HepG2 (cell line): Measurements from ENCODE around the gene DAAM1. TPM values are rescaled to one million over a fixed set of nuclear protein-coding genes. Genes with fewer than 3 reads are reported as not detected.

Source experiments
- ATAC-seq: fragments of 200-7000 bp; cut with Tn5 transposase; 3 replicates; pipeline ENCODE4 v1.9.1; 2020; ENCODE audit warnings: mild to moderate bottlenecking, moderate library complexity
- BruUV-seq: library from RNA; stranded (reverse); fragments of 400-500 nt; replicated peaks from 2 replicates; lab custom pipeline; 2021; lab: Mats Ljungman, UMichigan
- CTCF ChIA-PET: fragments of 300-600 bp; formaldehyde crosslinking; extraction: SDS; loops from one replicate; lab custom pipeline; 2021; ENCODE audit warnings: low total read pairs, inconsistent platforms, low intra/inter-chr PET ratio; lab: Yijun Ruan, JAX
- POLR2A ChIA-PET: fragments of 350-600 bp; sonication (Branson Sonifier 250); formaldehyde crosslinking; loops from one replicate; lab custom pipeline; 2020; ENCODE audit warnings: antibody characterized with exemption, inconsistent platforms; lab: Yijun Ruan, JAX
- DNase-seq: peaks from one replicate; pipeline ENCODE4 v3.0.0-alpha.2; 2015; ENCODE audit warnings: low spot score
- FAIRE-seq: peaks from 3 replicates; lab custom pipeline; 2011; peaks lifted over from hg19 to GRCh38; lab: Jason Lieb, UNC
- H2AFZ ChIP-seq: one replicate; pipeline ENCODE4 v1.6.1; 2011; ENCODE audit warnings: low read length, inconsistent platforms
- H3K27ac ChIP-seq: fragments of 300-600 bp; 3 replicates; pipeline ENCODE4 v1.8.0; 2011; ENCODE audit warnings: mixed run types, mild to moderate bottlenecking, mixed read lengths, low read length, inconsistent platforms; ENCODE audit not compliant: insufficient read depth; ENCODE audit errors: extremely low read length
- H3K27me3 ChIP-seq, 2 experiments: fragments of 200-600 bp in 1 of 2; 2 replicates in 1 of 2; 3 replicates in 1 of 2; pipeline versions ENCODE4 v1.6.0 to v1.8.0; 2011; ENCODE audit warnings: low read length in 2 of 2, mild to moderate bottlenecking in 2 of 2, moderate library complexity in 2 of 2, inconsistent platforms in 1 of 2; ENCODE audit not compliant: insufficient read depth in 2 of 2, control insufficient read depth in 1 of 2
- H3K36me3 ChIP-seq, 2 experiments: fragments of 200-600 bp in 1 of 2; replicated peaks in 1 of 2; 2 replicates in 1 of 2; 3 replicates in 1 of 2; pipeline versions ENCODE4 v1.5.1 to v1.8.0; 2011; ENCODE audit warnings: low read length in 2 of 2, inconsistent platforms in 1 of 2; ENCODE audit not compliant: insufficient read depth in 2 of 2, control insufficient read depth in 1 of 2
- H3K4me1 ChIP-seq: 2 replicates; pipeline ENCODE4 v1.5.1; 2012; ENCODE audit warnings: low read length, inconsistent platforms; ENCODE audit not compliant: insufficient read depth
- H3K4me2 ChIP-seq: 2 replicates; pipeline ENCODE4 v1.6.0; 2011; ENCODE audit warnings: low read depth, low read length, inconsistent platforms
- H3K4me3 ChIP-seq, 3 experiments: fragments of 200-600 bp in 1 of 3; sonication (generic), shearing (Covaris generic) in 1 of 3; replicated peaks in 1 of 3; 2 replicates each; pipeline ENCODE4 v1.5.1; 2011 to 2016; ENCODE audit warnings: low read length in 3 of 3, inconsistent platforms in 2 of 3, low read depth in 2 of 3, mild to moderate bottlenecking in 2 of 3, control low read depth in 1 of 3, mixed read lengths in 1 of 3; ENCODE audit not compliant: insufficient read depth in 1 of 3
- H3K79me2 ChIP-seq: one replicate; pipeline ENCODE4 v1.6.1; 2011; ENCODE audit warnings: low read length, inconsistent platforms; ENCODE audit not compliant: insufficient read depth
- H3K9ac ChIP-seq: 2 replicates; pipeline ENCODE4 v1.6.0; 2011; ENCODE audit warnings: mild to moderate bottlenecking, low read depth, low read length, inconsistent platforms; ENCODE audit not compliant: insufficient read depth
- H3K9me3 ChIP-seq: 2 replicates; pipeline ENCODE4 v1.5.1; 2012; ENCODE audit warnings: mild to moderate bottlenecking, low read length
- H4K20me1 ChIP-seq: 2 replicates; pipeline ENCODE4 v1.6.0; 2011; ENCODE audit warnings: inconsistent platforms, mild to moderate bottlenecking, low read length, moderate library complexity; ENCODE audit not compliant: insufficient read depth
- SMAD9 ChIP-seq: sonication (generic); formaldehyde crosslinking; IDR thresholded peaks from 2 replicates; pipeline ENCODE4 v1.5.1; 2020; ENCODE audit warnings: mild to moderate bottlenecking, missing genetic modification reagents
- ZBTB3 ChIP-seq: sonication (generic); formaldehyde crosslinking; IDR thresholded peaks from 2 replicates; pipeline ENCODE4 v1.4.0; 2020; ENCODE audit warnings: low read depth, mild to moderate bottlenecking, moderate library complexity, missing genetic modification reagents, borderline replicate concordance
- ZNF205 ChIP-seq: IDR thresholded peaks from 2 replicates; pipeline ENCODE4 v1.6.1; 2018; ENCODE audit warnings: missing biosample characterization, missing genetic modification reagents
- ZNF235 ChIP-seq: sonication (generic); formaldehyde crosslinking; IDR thresholded peaks from 2 replicates; pipeline ENCODE4 v1.8.1; 2023; ENCODE audit warnings: mild to moderate bottlenecking, missing genetic modification reagents, borderline replicate concordance
- ZNF598 ChIP-seq: sonication (generic); formaldehyde crosslinking; IDR thresholded peaks from 2 replicates; pipeline ENCODE4 v1.5.1; 2020; ENCODE audit warnings: mild to moderate bottlenecking, missing genetic modification reagents, borderline replicate concordance
- ZNF652 ChIP-seq: IDR thresholded peaks from 2 replicates; pipeline ENCODE4 v1.6.1; 2016; ENCODE audit warnings: low read depth, borderline replicate concordance
- WGBS: methylation state at CpG from one replicate; pipeline ENCODE4 v1.1.6; 2017; ENCODE audit warnings: low lambda C conversion rate; 5-methylcytosine and 5-hydroxymethylcytosine counted together
- in situ Hi-C: cut with HindIII; loops from 2 replicates; pipeline ENCODE4 v1.10.0; 2017; ENCODE audit warnings: low pct_unique_long_range_greater_than_20kb; ENCODE audit not compliant: extremely low pct_ligation_motif_present
- intact Hi-C: fragments of 100-400 bp; cut with micrococcal nuclease; formaldehyde crosslinking; loops from one replicate; pipeline ENCODE4 v1.10.0; 2022; ENCODE audit not compliant: unreplicated experiment
- polyA plus RNA-seq, 8 experiments: library from polyadenylated mRNA; depleted of rRNA in 3 of 8; stranded (reverse) in 7 of 8; unstranded in 1 of 8; fragments of >200 nt; fragmentation: Illumina TruSeq in 4 of 8; extraction: Trizol in 4 of 8; gene quantifications; 2 replicates each; pipeline versions ENCODE4 v1.2.1 to v1.2.3, GENCODE V29; 2011 to 2016; ENCODE audit warnings: low read depth in 4 of 8, missing spikeins in 1 of 8, mixed read lengths in 1 of 8; ENCODE audit not compliant: insufficient read depth in 1 of 8
- total RNA-seq, 5 experiments: library from RNA; depleted of rRNA; stranded (reverse); fragments of >200 nt; fragmentation: Illumina TruSeq; extraction: Trizol; gene quantifications; 2 replicates each; pipeline ENCODE4 v1.2.3, GENCODE V29; 2016; ENCODE audit warnings: low read depth in 1 of 5
- TF ChIP-seq, protein P1 (sequence below): sonication (generic); formaldehyde crosslinking; IDR thresholded peaks from 2 replicates; pipeline ENCODE4 v1.9.0; 2022; ENCODE audit warnings: missing genetic modification reagents, mild to moderate bottlenecking, borderline replicate concordance

Gene DAAM1
- total and polyA plus RNA-seq, 2 of the 13 experiments (the other 11 are each of a cell fraction or from before 2014, with no cell fraction given): 10.9 to 24.5 TPM

GRCh38 chr14:59349258-59349701 is 160.8 kb downstream of the DAAM1 start (continued):
- TF ChIP-seq, protein P1, sequence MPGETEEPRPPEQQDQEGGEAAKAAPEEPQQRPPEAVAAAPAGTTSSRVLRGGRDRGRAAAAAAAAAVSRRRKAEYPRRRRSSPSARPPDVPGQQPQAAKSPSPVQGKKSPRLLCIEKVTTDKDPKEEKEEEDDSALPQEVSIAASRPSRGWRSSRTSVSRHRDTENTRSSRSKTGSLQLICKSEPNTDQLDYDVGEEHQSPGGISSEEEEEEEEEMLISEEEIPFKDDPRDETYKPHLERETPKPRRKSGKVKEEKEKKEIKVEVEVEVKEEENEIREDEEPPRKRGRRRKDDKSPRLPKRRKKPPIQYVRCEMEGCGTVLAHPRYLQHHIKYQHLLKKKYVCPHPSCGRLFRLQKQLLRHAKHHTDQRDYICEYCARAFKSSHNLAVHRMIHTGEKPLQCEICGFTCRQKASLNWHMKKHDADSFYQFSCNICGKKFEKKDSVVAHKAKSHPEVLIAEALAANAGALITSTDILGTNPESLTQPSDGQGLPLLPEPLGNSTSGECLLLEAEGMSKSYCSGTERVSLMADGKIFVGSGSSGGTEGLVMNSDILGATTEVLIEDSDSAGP (CRISPR knock-in tag): no peak
- TF ChIP-seq SMAD9 (CRISPR knock-in tag): no peak
- no peak for TF ChIP-seq ZBTB3
- TF ChIP-seq ZNF205: no peak
- no peak for TF ChIP-seq ZNF652 (CRISPR knock-in tag)
- no peak for TF ChIP-seq ZNF598 (CRISPR knock-in tag)

- no peak overlapping the region for H2AFZ ChIP-seq
- peaks cover 24 to 68% of the 10 kb centered on the region in 2 experiments; a peak in 4 of 5 replicates for H3K36me3 ChIP-seq
- no peaks in the 10 kb centered on the region for H3K79me2 ChIP-seq
- H3K27ac ChIP-seq: no peak overlapping the region
- ATAC-seq (no peak), DNase-seq (no peak), FAIRE-seq (no peak)
- H3K4me1 ChIP-seq: no peaks in the 10 kb centered on the region
- H3K4me3 ChIP-seq: no peak overlapping the region
- no peak for TF ChIP-seq ZNF235 (CRISPR knock-in tag)
- BruUV-seq: no TSS peak
- in situ Hi-C loops: no loop called here
- 100% methylated on average over 2 of the region's 3 CpGs for WGBS
- H4K20me1 ChIP-seq: no peaks in the 10 kb centered on the region
- no peak overlapping the region for H3K4me2 ChIP-seq
- no peak overlapping the region for H3K9ac ChIP-seq
- no peaks in the 10 kb centered on the region for H3K9me3 ChIP-seq
- POLR2A ChIA-PET: no interaction called here
- CTCF ChIA-PET: no interaction called here
- H3K27me3 ChIP-seq: no peaks in the 10 kb centered on the region
- intact Hi-C loops: no loop called here
Measured at GRCh38 chr14:59352961-59353360, 164.5 kb downstream of the DAAM1 start.
